GM10248 (cell line): ENCODE data around the gene SYT9.

Experiments used
- CTCF ChIA-PET: fragments of 300-600 bp; sonication (Branson Sonifier 250); formaldehyde crosslinking; extraction: SDS; loops from one replicate; lab custom pipeline; 2021; ENCODE audit warnings: antibody characterized with exemption; lab: Yijun Ruan, JAX
- POLR2A ChIA-PET: fragments of 350-650 bp; sonication (Branson Sonifier 250); formaldehyde crosslinking; extraction: SDS; loops from one replicate; lab custom pipeline; 2020; ENCODE audit warnings: antibody characterized with exemption; lab: Yijun Ruan, JAX
- DNase-seq: peaks from one replicate; pipeline ENCODE4 v3.0.0; 2012; ENCODE audit errors: extremely low spot score
- TF ChIP-seq, protein P1 (sequence below): IDR thresholded peaks from 2 replicates; pipeline ENCODE4 v1.5.1; 2012; ENCODE audit warnings: mild to moderate bottlenecking, low read depth; ENCODE audit errors: extremely low read depth, missing control alignments, control extremely low read depth

Gene SYT9

DNA sequence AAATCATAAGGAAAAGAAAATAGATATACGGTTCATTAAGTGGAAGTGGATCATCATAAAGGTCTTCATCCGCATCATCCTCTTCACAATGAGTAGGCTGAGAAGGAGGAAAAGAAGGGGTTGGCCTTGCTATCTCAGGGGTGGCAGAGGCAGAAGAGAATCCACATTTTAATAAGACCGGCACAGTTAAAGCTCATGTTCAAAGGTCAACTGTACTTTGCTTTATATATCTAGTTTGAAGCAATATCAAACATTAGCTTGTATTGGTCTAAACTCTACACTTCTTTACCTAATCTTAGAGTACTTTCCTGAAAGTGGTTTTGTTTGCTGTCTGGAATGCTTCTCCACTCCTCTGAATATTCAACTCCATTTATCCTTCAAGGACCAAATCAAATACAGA lies 256.4 kb downstream of the SYT9 start:
- no peak for DNase-seq
- ChIA-PET POLR2A (no interaction called here), CTCF (interaction anchor here (0.9 to 3.1 kb wide), 6 partner anchors 13 to 74 kb away, joined by 3 to 10 read pairs (median 4); no protein-coding TSS in a partner anchor)
- TF ChIP-seq, protein P1, sequence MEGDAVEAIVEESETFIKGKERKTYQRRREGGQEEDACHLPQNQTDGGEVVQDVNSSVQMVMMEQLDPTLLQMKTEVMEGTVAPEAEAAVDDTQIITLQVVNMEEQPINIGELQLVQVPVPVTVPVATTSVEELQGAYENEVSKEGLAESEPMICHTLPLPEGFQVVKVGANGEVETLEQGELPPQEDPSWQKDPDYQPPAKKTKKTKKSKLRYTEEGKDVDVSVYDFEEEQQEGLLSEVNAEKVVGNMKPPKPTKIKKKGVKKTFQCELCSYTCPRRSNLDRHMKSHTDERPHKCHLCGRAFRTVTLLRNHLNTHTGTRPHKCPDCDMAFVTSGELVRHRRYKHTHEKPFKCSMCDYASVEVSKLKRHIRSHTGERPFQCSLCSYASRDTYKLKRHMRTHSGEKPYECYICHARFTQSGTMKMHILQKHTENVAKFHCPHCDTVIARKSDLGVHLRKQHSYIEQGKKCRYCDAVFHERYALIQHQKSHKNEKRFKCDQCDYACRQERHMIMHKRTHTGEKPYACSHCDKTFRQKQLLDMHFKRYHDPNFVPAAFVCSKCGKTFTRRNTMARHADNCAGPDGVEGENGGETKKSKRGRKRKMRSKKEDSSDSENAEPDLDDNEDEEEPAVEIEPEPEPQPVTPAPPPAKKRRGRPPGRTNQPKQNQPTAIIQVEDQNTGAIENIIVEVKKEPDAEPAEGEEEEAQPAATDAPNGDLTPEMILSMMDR: no peak

DNA sequence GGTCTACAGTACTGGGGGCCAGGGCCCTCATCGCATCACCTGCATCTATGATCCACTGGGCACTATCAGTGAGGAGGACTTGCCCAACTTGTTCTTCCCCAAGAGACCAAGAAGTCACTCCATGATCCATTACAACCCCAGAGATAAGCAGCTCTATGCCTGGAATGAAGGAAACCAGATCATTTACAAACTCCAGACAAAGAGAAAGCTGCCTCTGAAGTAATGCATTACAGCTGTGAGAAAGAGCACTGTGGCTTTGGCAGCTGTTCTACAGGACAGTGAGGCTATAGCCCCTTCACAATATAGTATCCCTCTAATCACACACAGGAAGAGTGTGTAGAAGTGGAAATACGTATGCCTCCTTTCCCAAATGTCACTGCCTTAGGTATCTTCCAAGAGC lies 258.3 kb downstream of the SYT9 start:
- ChIA-PET CTCF (interaction anchor here (1.1 to 5.4 kb wide), 5 partner anchors 9 to 37 kb away, joined by 3 to 55 read pairs (median 28); no protein-coding TSS in a partner anchor), POLR2A (interaction anchor here (0.9 to 1.4 kb wide), 2 partner anchors 8 to 11 kb away, joined by 3 read pairs; no protein-coding TSS in a partner anchor)
- no peak for DNase-seq
- TF ChIP-seq, protein P1: no peak

DNA sequence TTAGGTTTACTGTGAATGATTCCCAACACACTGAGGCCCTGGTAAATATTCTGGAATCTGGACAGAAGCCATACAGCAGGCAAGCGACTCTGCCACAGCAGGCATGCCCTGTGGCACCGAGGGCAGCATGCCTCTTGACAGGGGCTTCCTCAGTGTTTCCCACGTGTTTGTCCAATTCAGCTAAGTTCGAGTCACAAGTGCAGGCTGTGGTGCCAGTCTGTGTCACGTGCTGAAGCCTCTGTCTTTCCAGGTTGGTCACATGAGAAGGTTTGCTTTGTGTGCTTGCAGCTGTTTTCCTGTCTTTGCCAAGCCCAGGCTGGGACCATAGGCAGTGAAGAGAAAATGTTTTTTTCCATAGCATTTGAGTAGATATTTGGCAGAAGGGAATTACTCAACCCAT lies 259.7 kb downstream of the SYT9 start:
- TF ChIP-seq, protein P1: no peak
- ChIA-PET POLR2A (interaction anchor here (0.8 to 1.4 kb wide), 2 partner anchors 9 to 36 kb away, joined by 3 read pairs; no protein-coding TSS in a partner anchor), CTCF (interaction anchor here (0.8 to 6.5 kb wide), 12 partner anchors 11 to 774 kb away, joined by 3 to 55 read pairs (median 6); partner anchors contain the start of gene EIF3F)
- no peak for DNase-seq

GRCh38 chr11:7512525-7513233 lies 261.0 kb downstream of the SYT9 start:
- TF ChIP-seq, protein P1: no peak
- peak; percentile 86 for DNase-seq
- POLR2A ChIA-PET: interaction anchor here (0.8 to 1.0 kb wide), 2 partner anchors 9 to 35 kb away, joined by 3 read pairs; no protein-coding TSS in a partner anchor
- CTCF ChIA-PET: interaction anchor here (0.7 to 6.5 kb wide), 23 partner anchors 10 to 183 kb away, joined by 3 to 55 read pairs (median 5); no protein-coding TSS in a partner anchor

DNA sequence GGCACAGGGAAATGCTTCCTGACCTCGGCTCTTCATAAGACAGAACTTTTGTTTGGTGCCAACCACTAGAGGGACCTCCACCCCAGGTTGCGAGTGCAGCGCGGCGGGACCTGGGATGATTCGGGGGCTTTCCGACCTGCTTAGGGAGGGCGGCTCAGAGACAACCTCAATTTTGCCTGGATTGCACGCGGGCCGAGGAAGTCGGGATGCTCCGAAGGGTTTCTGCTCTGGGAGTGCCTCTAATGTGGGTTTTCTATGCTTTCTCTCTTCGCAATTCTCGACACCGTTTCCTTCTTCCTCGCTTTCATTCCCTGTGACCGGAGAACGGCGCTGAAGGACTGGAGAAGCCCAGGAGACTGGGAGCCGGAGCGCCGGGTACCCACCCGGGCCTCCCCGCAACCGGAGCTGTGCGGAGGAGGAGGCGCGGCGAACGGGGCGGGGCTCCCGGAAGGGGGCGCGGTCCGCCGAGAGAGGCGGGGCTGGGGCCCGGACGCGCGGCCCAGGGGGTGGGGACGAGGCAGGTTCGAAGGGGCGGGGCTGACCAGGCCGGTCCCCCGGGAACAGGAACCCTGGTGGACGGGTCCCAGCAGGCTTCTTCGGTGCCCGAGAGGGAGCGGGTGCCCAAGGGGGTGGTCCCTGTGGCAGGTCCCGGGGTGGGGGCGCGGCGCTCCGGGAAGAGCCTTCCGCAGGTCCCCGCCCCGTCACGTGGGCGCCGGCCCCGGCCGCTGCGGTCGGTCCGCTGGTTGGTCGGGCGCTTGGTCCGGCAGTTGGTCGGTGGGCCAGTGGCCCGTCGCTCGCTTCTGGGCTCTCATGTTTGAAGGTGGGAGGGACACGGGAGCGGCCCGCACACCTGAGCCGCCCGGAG lies 261.8 kb downstream of the SYT9 start, which contains the start of gene PPFIBP2:
PPFIBP2 (plus strand) TSS at position 766 of the 865 bp plus-strand sequence. CDS start 35,477 bp downstream, outside the sequence.
- CTCF ChIA-PET: interaction anchor here (0.6 to 6.5 kb wide), 26 partner anchors 9 to 177 kb away, joined by 3 to 55 read pairs (median 4); no protein-coding TSS in a partner anchor
- TF ChIP-seq, protein P1: peak; percentile 60
- peak; percentile 92 for DNase-seq
- POLR2A ChIA-PET: interaction anchor here (1.0 kb wide), 1 partner anchor 8 kb away, joined by 3 read pairs; no protein-coding TSS in a partner anchor
